AG04449 (cell line): ENCODE results near the gene SRRT.

Experiments
- CTCF ChIA-PET: fragments of 350-600 bp; formaldehyde crosslinking; extraction: SDS; loops from one replicate; lab custom pipeline; 2021; ENCODE audit warnings: antibody characterized with exemption; lab: Yijun Ruan, JAX
- POLR2A ChIA-PET: fragments of 400-600, 350-600 bp; formaldehyde crosslinking; extraction: SDS; loops from one replicate; lab custom pipeline; 2020; ENCODE audit warnings: antibody characterized with exemption, inconsistent platforms; lab: Yijun Ruan, JAX
- DNase-seq: peaks from one replicate; pipeline ENCODE4 v3.0.0-alpha.2; 2010; ENCODE audit warnings: low read depth, low spot score
- H3K4me3 ChIP-seq: 2 replicates; pipeline ENCODE4 v1.5.1; 2011; ENCODE audit warnings: low read depth, mild to moderate bottlenecking, control low read depth, low read length
- TF ChIP-seq, protein P1 (sequence below): IDR thresholded peaks from one replicate; pipeline ENCODE4 v1.5.1; 2011; ENCODE audit warnings: mild to moderate bottlenecking, moderate library complexity, low read length, control low read depth, inconsistent platforms; ENCODE audit not compliant: insufficient read depth; ENCODE audit errors: missing control alignments

SRRT gene

DNA sequence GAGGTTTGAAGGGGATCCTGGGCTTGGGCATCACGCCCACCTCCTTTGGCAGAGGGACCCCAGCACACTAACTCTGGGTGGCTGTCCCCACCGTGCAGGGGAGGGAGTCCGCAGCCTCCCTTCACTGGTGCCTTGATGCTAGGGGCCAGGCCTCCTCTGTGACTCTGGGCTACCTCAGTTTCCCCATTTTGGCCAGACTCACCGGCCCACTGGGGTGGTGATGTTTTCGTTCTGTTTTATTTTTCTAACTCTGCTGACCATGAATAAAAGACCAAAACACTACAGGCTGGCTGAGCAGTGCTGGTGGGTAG lies 8.2 kb upstream of the SRRT start:
- ChIA-PET POLR2A (interaction anchor here (0.8 to 1.2 kb wide), 4 partner anchors 9 to 160 kb away, joined by 5 to 7 read pairs (median 6); partner anchors contain the start of genes POP7, SLC12A9, SRRT and UFSP1), CTCF (interaction anchor here (2.1 kb wide), 1 partner anchor 161 kb away, joined by 9 read pairs; the partner anchor contains the start of gene POP7)
- TF ChIP-seq, protein P1, sequence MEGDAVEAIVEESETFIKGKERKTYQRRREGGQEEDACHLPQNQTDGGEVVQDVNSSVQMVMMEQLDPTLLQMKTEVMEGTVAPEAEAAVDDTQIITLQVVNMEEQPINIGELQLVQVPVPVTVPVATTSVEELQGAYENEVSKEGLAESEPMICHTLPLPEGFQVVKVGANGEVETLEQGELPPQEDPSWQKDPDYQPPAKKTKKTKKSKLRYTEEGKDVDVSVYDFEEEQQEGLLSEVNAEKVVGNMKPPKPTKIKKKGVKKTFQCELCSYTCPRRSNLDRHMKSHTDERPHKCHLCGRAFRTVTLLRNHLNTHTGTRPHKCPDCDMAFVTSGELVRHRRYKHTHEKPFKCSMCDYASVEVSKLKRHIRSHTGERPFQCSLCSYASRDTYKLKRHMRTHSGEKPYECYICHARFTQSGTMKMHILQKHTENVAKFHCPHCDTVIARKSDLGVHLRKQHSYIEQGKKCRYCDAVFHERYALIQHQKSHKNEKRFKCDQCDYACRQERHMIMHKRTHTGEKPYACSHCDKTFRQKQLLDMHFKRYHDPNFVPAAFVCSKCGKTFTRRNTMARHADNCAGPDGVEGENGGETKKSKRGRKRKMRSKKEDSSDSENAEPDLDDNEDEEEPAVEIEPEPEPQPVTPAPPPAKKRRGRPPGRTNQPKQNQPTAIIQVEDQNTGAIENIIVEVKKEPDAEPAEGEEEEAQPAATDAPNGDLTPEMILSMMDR = no peak
- no peak for DNase-seq
- H3K4me3 ChIP-seq = peak overlapping the region; percentile 95

DNA sequence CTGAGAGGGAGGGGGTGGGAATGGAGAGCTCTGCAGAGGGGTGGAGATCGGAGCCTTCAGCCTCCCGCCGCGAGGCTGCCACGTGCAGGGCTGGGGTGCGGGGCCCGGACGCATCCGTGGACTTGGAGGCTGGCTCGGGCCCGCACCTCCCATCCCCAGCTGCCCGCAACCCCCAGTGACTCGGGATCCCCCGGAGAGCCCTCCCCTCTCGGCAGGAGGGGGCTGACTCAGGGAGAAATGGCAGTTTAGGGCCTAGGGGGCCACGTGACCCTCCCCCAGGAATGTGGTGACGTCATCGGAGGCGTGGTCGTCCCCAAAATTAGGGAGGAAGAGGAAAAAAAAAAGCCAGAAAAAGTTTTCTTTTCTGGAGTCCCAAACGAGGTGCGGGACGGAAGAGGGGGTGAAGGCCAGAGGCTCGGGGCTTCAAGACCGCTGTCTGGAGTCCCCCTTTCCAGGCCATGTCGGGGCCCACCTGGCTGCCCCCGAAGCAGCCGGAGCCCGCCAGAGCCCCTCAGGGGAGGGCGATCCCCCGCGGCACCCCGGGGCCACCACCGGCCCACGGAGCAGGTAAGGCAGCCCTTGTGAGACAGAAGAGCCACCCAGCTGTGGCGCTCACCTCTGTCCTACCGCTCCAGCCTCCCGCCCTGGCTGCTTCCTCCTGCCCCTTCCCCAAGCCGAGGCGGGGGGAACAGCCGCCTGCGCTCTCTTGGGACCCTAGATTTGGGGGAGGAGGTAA lies 7.7 kb upstream of the SRRT start, which contains the start of gene TRIP6:
Gene TRIP6, plus strand, starts transcription at position 348 of the 736 bp plus-strand sequence. Its CDS starts 111 bp downstream, at position 459.
- TF ChIP-seq, protein P1 = no peak
- DNase-seq = peak; percentile 56
- ChIA-PET POLR2A (interaction anchor here (0.8 to 1.2 kb wide), 4 partner anchors 8 to 161 kb away, joined by 5 to 7 read pairs (median 6); partner anchors contain the start of genes POP7, SLC12A9, SRRT and UFSP1), CTCF (interaction anchor here (2.1 kb wide), 1 partner anchor 162 kb away, joined by 9 read pairs; the partner anchor contains the start of gene POP7)
- H3K4me3 ChIP-seq = peak within 1 kb of the TSS; percentile 95

DNA sequence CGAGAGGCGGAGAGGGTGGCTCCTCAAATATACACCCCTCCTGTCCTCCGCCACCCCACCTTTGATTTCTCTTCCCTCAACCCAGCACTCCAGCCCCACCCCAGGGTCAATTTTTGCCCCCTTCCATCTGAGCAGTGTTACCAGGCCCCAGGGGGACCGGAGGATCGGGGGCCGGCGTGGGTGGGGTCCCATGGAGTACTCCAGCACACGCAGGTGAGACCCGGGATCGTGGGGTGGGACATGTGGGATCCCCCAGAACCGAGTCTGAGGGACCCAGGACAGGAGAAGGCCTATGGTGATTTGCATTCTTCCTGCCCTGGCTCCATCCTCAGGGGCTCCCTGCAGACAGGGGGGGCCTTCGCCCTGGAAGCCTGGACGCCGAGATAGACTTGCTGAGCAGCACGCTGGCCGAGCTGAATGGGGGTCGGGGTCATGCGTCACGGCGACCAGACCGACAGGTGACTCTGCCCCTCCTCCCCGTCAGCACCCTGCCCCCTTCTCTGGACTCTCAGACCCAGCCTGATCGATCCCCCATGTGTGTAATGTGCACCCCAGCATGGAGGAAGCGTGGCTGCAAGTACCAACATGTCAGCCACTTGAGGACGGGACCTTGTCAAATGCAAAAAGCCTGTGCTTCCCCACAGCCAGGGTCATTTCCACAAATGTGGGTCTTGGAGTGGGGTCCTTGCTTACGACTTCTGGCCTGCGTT lies 7.0 kb upstream of the SRRT start:
- peak overlapping the region; percentile 95 for H3K4me3 ChIP-seq
- no peak for DNase-seq
- ChIA-PET POLR2A (no interaction called here), CTCF (interaction anchor here (2.1 kb wide), 1 partner anchor 162 kb away, joined by 9 read pairs; the partner anchor contains the start of gene POP7)
- TF ChIP-seq, protein P1 = no peak

DNA sequence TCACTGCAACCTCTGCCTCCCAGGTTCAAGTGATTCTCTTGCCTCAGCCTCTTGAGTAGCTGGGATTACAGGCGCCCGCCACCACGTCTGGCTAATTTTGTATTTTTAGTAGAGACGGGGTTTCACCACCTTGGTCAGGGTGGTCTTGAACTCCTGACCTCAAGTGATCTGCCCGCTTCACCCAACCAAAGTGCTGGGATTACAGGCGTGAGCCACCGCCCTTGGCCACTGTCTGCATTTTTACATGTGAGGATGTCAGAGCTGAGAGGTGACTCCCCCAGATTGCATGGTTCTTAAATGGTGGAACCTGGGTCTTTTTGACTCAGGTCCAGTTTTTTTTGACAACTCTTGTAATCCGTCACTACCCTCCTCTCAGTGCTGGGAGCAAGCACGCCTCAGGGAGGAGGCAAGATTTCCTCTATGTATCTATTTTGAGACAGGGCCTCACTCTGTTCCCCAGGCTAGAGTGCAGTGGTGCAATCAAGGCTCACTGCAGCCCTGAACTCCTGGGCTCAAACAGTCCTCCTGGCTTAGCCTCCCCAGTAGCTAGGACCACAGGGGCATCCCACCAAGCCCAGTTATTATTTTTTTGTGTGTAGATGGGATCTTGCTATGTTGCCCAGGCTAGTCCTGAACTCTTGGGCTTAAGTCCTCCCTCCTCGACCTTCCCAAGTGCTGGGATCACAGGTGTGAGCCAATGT lies 1.2 kb upstream of the SRRT start:
- TF ChIP-seq, protein P1 = no peak
- ChIA-PET CTCF (no interaction called here), POLR2A (interaction anchor here (0.5 to 2.8 kb wide), 3 partner anchors 13 to 216 kb away, joined by 3 to 40 read pairs (median 3); no protein-coding TSS in a partner anchor)
- DNase-seq = no peak
- H3K4me3 ChIP-seq = peak overlapping the region; percentile 91; the same call in 1 of the 2 replicates

DNA sequence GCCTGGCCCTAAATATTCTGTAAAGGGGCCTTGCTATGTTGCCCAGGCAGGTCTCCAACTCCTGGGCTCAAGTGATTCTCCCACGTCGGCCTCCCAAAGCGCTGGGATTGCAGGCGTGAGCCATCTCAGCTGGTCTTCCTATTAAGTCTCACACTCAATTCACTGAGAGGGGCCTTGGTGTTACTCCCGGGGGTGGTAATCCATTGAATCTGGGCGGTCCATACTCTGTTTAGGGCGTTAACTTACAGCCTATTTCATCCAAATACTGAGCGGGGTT lies 665 bp upstream of the SRRT start:
- TF ChIP-seq, protein P1 = no peak
- no peak for DNase-seq
- H3K4me3 ChIP-seq = peak overlapping the region; percentile 91
- ChIA-PET POLR2A (interaction anchor here (0.5 to 2.8 kb wide), 2 partner anchors 12 to 216 kb away, joined by 3 to 40 read pairs; no protein-coding TSS in a partner anchor), CTCF (interaction anchor here (2.8 kb wide), 1 partner anchor 169 kb away, joined by 10 read pairs; the partner anchor contains the start of gene POP7)
